Forelimb muscle (tissue), 1 donor: Measurements from ENCODE around the gene DEFB126. TPM values are rescaled to one million over a fixed set of nuclear protein-coding genes. Genes with fewer than 3 reads are reported as not detected.
"Not testable (repeated sequence)": the region's sequence is repeated elsewhere in the genome, so short reads cannot be mapped to it uniquely, and the experiment has no call there.

ENCODE experiments used
- DNase-seq: peaks from one replicate; pipeline ENCODE4 v3.0.0-alpha.2; 2013; ENCODE audit warnings: low read depth
- polyA plus RNA-seq: library from polyadenylated mRNA; unstranded; fragments of 120-200 nt; gene quantifications from one replicate; pipeline ENCODE4 v1.2.1, GENCODE V29; 2013; ENCODE audit not compliant: insufficient read length

Gene DEFB126
- not detected for polyA plus RNA-seq

- no peak for DNase-seq
Observed at GRCh38 chr20:142290-142689, at the start of gene DEFB126. Gene DEFB126 (plus strand): TSS chr20:142590. CDS start chr20:142629, 39 bp downstream.

- no peak for DNase-seq
Observed at GRCh38 chr20:93641-94040, 48.7 kb upstream of the DEFB126 start.

GRCh38 chr20:95215-95614, 47.2 kb upstream of the DEFB126 start:
- DNase-seq = no peak

GRCh38 chr20:97691-98090, 44.7 kb upstream of the DEFB126 start:
- not testable (repeated sequence) for DNase-seq

GRCh38 chr20:101975-102374, 40.4 kb upstream of the DEFB126 start:
- DNase-seq = no peak

GRCh38 chr20:103456-103855, 38.9 kb upstream of the DEFB126 start:
- no peak for DNase-seq

GRCh38 chr20:112396-112795, 30.0 kb upstream of the DEFB126 start:
- DNase-seq = no peak

- no peak for DNase-seq
Observed at GRCh38 chr20:117518-117917, 24.9 kb upstream of the DEFB126 start.

GRCh38 chr20:129786-130323, 12.5 kb upstream of the DEFB126 start:
- DNase-seq = not testable (repeated sequence)

GRCh38 chr20:137668-138490, 4.5 kb upstream of the DEFB126 start:
- no peak for DNase-seq

- no peak for DNase-seq
Observed at GRCh38 chr20:145877-146276, 3.5 kb downstream of the DEFB126 start.

GRCh38 chr20:152131-152530, 9.7 kb downstream of the DEFB126 start:
- no peak for DNase-seq

- DNase-seq = no peak
Observed at GRCh38 chr20:157154-157553, 14.8 kb downstream of the DEFB126 start, which contains the start of gene DEFB127. Gene DEFB127 (plus strand): TSS chr20:157454. CDS start chr20:157545, 91 bp downstream.

GRCh38 chr20:164618-165017, 22.2 kb downstream of the DEFB126 start:
- DNase-seq = no peak

- DNase-seq = no peak
Observed at GRCh38 chr20:168876-169275, 26.5 kb downstream of the DEFB126 start.

GRCh38 chr20:184288-184687, 41.9 kb downstream of the DEFB126 start:
- DNase-seq = no peak

- no peak for DNase-seq
Observed at GRCh38 chr20:187733-188132, 45.3 kb downstream of the DEFB126 start.

- DNase-seq = no peak
Observed at GRCh38 chr20:189611-190010, 47.2 kb downstream of the DEFB126 start, which contains the start of gene DEFB128. Gene DEFB128 (minus strand): TSS chr20:189711. CDS start chr20:189623, 88 bp downstream.

Other genes with a start within 250 kb of the DEFB126 start
- gene DEFB125, start 54.9 kb upstream of the DEFB126 start, polyA plus RNA-seq = not detected
- not detected for gene DEFB127, start 14.9 kb downstream of the DEFB126 start, polyA plus RNA-seq
- gene DEFB128, start 47.1 kb downstream of the DEFB126 start, polyA plus RNA-seq = not detected
- not detected for gene DEFB129, start 84.7 kb downstream of the DEFB126 start, polyA plus RNA-seq
- gene DEFB132, start 115.1 kb downstream of the DEFB126 start, polyA plus RNA-seq = not detected
- gene C20orf96, start 148.2 kb downstream of the DEFB126 start, polyA plus RNA-seq = 11.3 TPM
- 27.1 TPM for gene ZCCHC3, start 155.0 kb downstream of the DEFB126 start, polyA plus RNA-seq
- gene SOX12, start 183.0 kb downstream of the DEFB126 start, polyA plus RNA-seq = 24.1 TPM
- gene NRSN2, start 204.5 kb downstream of the DEFB126 start, polyA plus RNA-seq = 24.4 TPM
- 2.9 TPM for gene TRIB3, start 238.2 kb downstream of the DEFB126 start, polyA plus RNA-seq